Stimulated activated CD8-positive, alpha-beta memory T cell treated with anti-CD3 and anti-CD28 coated beads, Interleukin-7, amount 100 ng/mL, for 1 hour (primary cell): ENCODE data around the gene LDLRAD4.
A peak's percentile ranks its signal among the peaks of the same experiment; 100 is the strongest.

Source experiments
- DNase-seq, 2 donors: peaks; one replicate each; pipeline ENCODE4 v3.0.0-alpha.2; 2020; ENCODE audit warnings: low read depth in 2 of 2

LDLRAD4 gene

DNA sequence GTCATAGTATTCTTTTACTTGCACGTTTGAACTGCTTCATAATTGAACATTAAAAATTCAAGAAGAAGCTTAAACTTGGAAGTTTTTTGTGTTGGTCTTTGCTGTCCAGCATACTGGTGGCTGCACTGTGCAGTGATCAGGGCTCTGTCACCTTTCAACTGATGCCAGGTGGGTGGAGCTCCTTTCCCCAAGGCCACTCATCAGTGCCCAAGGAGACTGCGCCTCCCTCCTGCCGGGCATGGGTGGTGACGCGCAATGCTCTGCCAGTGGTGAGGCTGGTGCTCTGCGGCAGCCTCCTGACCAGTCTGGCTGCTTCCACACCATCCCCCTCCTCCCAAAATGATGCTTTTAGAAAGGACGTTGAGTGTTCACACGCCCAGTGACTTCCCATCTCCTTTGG, 16.0 kb upstream of the LDLRAD4 start:
- DNase-seq, result no peak

DNA sequence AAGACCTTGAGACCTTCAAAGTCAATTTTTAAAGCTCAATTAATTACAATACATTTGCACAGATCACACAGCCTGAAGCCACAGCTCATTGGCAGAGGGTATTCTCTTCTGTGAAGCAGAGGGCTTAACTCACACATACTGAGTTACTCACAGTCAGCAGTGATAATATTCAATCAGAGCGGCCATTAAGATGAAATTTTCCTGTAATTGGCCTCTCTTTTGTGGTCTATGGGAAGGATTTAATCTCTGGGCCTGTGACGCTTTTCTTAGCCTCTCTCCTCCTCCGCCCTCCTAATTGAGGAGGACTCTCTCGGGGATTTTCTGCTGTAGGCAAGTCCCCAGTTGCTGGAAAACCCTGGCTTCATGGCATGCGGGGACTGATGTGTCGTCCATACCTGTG, 12.3 kb upstream of the LDLRAD4 start:
- DNase-seq, result no peak

DNA sequence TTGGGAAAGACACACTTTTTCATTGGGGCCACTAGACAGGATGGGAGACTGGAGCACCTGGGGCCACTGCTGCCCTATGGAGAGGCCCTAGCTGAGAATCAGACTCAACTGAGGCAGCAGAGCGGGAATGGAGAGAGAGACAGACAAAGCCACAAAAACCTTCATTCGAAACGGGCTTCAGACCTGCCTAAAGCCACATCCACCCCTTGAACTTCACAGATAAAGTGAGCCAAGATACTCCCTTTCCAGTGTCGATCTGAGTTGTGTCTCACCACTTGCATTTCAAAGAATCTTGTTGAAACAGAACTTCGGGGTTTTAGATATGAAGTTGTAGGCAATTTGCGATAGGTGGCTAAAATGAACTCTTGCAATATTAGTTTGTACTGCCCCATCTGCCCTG, 11.3 kb upstream of the LDLRAD4 start:
- no peak for DNase-seq

DNA sequence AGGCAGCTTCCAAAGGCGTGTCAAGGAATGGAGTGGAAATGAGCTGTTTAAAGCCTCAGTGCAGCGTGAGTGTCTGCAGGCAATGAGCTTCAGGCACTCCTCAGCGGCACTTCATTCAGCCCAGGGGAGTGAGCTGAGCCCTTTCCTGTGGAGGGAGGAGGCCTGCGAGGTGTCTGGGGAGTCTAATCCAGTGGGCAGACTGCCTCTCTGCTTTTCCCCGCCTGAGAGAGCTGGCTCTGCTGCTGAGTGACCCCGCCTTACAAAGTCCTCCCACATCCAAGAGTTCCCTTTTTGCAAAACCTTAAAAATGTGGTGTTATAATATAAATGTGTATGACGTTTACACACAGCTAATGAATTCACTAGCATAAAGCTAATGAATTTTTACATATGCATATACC, 7.0 kb upstream of the LDLRAD4 start:
- DNase-seq, result no peak

DNA sequence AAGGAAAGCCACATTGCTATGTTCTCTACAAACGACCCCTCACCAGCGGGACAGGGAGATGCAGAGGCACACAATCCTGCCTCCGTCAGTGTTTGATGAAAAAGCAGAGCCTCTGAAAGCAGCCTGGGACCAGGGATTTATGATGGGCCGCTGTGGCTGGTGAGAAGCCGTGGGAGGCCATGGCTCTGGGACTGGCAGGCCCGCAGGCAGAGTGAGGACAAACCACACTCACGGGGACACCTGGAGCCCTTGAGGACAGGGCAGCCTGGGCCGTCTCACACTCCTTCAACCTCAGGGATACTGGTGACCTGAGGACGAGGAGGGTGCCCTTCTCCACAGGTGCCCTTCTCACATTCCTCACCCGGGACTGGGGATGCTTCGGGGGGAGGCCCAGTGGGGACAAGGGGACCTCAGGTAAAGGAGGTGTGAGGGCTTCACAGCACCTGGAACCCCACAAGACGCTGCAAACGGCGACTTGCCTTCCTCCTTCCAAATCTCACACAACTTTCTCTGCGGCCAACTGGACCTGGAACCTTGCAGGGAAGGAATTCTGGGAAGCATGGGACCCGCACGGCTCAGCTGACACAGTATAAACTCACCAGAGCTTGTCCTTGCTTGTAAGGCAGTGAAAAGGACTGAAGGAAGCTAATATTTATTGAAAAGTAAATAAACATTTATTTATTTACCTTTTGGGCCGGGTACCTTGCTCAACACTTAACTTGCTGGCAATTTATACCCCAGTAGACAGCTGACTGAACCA, 5.3 kb upstream of the LDLRAD4 start:
- DNase-seq, result no peak

DNA sequence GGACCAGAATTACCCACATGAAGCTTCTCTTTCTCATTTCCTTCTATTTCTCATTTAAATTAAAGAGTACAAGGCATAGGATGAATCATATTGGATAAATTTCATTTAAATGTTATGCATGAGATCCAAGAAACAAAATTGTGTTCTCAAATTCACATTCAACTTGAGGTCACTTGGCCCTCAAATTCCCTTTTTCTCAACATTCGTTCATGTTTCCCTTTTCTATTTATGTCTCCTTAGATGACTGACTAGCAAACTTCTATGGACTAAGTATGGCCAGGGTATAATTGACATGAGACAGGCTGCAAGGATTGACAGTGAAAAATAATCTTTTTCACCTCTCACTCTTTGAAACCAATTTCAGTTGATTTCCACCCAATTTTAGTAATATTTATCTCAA, 4.0 kb upstream of the LDLRAD4 start:
- DNase-seq, result no peak

DNA sequence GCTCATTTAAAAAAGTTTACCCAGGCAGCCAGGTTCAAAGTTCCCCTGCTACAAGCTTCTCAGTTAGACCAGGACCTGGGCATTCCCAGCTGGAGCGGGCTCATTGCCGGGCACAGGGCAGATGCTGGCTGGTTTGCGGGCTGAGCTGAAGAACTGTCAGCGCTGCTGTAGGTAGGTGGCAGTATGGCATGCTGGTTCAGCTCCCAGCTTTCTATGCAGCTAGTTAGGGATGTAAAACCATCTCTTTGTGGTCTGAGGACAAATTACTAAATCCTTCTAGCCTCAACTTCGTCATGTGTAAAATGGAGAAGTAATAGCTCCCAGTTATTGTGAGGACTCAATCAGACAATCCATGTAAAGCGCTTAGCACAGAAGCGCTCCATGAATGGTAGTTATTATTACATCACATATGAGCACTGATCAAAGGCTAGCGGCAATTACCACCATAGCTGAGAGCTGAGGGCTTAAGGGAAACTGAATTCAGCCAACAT, 2.4 kb upstream of the LDLRAD4 start:
- peak in 1 of 2 donors; percentile 18 for DNase-seq

DNA sequence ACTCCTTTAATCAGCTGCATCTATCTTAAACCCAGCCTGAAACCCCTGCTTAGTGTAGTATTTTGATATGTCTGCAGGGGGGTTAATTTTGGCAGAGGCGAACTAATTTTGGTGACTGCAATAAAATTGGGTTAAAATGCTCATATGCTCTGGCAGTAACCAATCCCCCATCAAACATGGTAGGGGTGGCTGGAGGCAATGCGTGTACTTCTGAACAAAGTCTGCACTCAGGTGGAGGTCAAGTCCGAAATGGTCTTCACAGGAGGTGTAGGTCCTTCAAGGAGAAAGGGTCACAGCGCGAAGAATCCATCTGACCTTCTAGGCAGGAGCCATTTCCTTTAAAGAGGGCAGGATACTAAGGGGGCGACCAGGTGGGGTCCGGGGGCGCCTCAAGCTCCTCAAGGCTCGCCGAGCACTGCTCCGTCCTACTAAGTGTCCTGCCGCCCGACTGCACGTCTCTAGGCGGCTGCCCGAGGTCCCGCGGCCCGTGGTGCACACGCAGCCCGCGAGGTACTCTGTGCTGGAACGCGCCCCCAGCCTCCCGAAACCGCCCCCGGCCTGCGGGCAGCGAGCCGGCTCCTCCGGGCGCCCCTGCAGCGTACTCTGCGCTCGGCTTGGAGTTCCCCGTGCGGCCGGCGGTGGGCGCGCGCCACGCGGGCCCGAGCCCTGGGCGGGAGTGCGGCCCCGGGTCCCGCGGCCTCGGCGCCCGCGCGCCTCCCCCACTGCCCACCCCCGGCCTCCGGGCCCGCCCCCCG, 1.7 kb upstream of the LDLRAD4 start:
- DNase-seq, result peak in 1 of 2 donors; percentile 2

DNA sequence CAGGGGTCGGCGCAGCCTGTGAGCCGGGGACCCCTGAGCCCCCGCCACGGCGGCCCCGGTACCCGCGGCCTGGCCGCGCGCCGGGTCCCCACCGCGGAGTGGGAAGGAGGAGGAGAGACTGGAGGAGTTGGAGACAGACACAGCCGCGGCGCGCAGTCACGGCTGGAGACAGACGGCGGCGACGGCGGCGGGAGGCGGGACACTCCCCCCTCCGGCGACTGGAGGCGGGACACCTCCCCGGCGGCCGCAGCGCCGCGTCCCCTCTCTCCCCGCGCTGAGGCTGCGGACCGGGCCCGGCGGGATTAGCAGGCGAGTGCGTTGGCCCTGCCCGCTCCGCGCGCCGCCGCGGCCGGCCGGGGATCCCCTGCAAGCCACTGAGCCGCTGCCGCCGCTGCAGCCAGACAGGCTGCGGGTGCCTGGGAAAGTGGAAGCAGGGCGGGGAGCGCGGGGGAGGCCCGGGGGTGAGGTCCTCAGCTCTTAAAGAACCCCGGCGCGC, 1.0 kb upstream of the LDLRAD4 start:
- peak; percentile 11 to 18 for DNase-seq

DNA sequence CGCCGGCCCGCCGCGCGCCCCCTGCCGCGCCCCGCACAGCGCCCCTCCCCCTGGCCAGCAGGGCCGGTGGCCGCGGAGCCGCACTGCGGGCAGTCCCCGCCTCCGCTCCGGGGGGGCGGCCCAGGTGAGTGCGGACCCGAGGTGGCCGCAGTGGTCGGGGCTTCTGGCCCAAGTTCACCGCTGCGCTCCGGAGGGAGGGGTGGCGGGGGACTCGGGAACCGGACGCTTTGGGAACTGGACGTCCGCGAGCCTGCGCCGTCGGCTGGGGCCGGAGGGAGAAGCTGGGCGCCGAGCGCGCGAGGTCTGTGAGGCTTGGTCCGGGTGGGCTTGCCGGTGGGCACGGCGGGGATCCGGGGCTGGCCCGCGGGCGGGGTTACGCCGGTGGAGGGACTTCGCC, 591 bp upstream of the LDLRAD4 start:
- DNase-seq, result no peak

DNA sequence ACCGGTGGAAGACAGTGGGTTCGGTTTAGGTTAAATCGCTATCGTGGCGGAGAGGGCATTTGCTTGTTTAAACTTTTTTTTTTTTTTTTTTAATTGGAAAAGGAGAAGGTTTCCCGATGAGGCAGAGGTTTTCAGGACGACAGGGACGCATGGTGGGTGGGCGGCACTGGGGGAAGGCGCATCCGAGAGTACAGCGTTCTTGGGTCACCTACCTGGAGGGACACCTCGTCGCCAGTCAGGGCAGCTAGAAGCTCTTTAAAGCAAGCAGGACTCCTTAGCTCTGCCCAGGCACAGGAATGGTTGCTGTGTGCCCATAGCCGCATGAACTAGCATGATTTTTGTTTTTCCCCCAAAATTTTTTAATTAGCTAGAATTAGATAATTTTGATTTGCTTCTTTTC, 437 bp downstream of the LDLRAD4 start:
- DNase-seq, result no peak

DNA sequence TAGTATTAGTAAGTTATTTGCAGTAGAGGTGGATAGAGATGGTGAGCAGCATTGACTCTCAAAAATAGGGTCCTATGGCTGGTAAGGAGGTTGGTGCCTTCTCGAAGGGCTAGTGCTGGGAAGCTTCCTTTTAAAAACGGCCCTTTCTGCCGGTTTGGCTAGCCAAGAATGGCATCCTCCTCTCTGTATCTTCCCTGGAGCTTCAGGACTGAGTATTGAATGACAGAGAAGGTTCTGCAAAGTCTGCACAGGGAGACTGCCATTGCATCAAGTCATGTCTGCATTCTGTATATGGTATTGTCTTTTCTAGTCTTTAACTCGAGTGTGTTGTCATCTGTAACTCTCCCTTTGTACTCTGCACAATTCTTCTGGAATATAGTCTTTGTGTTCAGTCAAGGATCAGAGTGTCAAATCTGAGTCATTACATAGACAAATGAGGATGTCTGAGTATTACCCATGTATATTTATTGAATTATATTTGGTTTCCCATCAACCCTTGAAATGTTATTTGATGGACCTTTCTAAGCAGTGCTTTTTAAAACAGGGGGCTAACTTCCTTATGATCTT, 1.1 kb downstream of the LDLRAD4 start:
- DNase-seq, result no peak

DNA sequence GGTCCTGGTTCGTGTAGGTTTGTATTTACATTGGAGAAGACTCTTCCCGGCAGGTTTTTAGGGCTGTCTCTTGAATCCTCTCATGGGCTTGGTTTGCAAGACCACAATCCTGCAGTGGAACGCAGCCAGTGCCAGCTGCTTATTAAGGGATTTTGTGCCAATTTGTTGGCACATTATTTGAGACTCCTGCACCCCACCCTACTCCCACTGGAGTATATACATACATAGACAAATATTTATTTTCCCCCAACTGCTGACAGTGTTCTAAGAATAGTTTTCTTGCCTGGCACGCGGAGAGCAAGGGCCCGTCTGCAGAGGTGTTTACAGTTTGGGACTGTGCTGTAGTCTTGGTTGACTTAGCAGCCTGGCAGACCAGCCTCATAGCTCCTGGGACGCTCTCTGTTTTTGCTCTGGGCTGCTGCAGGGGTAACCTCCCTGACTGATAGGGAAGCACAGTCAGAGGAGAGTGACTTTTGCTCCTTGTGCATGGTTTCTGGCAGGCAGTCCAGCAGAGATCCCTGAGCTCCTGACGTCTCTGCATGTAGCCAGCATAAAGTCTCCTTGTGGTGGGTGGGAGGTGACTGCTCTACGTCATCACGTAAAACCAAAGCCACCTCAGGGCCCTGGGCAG, 1.9 kb downstream of the LDLRAD4 start:
- DNase-seq, result no peak

DNA sequence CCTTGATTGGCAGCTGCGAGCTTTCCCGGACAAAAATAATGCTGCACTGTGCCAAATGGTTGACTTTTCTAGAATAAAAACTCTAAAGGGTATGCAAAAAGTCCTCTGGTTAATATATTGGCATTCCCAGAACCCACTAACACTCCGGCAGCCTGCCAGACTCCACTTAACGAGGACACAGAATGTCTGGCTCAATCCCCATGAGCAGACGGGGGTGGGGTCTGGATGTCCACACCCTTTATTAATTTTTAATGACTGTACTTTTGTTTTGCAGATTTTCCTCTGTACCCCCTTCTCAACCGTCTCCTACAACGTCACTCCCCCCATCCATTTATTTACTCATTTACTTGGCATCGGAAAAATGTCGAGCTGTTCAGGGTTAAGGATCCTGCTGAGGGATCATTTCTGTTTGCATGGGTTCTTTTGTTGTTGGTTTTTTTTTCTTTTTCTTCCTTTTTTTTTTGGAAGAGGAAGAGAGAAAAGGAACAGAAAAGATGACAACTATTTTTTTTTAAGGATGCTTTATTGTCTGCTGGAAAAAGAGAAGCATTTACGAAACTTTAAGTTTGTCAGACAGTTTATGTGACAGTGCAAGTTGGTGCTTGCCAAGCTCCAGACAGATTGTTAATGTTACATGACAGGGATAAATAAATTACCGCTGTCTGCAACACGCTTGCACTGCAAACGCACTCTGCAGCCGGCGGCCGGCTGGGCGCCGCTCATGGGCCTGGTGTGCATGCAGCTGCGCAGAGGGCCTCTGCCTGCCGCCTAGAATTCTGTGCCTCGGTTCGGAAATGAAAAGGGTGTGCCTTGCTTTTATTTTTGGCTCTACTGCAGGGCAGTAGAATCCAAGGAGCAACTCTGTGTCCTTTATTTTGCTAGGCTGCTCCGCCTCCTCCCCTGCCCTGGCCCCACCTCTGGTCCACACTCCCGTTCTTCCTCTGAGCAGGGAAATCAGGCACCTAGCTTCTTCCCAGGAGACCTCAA, 3.6 kb downstream of the LDLRAD4 start:
- DNase-seq, result no peak

DNA sequence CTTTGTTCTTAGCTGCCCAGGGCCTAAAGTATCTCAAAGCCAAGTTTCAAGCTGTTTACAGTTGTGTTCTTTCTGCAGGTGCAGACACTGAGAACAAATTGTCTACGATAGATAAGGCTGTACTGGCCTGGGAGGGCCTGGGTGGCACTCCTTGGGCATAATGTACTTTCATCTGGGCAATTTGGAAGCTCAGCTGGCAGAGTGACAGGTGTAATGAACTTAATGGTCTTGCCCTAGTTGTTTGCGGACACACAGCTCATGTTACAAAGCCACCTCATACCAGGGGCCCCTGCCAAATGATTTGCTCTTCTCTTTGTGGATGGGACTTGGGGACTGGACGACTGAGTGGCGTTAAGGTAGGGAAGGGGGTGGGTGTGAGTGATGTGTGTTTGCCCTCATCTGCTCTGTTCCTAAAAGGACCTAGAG, 4.3 kb downstream of the LDLRAD4 start:
- no peak for DNase-seq

DNA sequence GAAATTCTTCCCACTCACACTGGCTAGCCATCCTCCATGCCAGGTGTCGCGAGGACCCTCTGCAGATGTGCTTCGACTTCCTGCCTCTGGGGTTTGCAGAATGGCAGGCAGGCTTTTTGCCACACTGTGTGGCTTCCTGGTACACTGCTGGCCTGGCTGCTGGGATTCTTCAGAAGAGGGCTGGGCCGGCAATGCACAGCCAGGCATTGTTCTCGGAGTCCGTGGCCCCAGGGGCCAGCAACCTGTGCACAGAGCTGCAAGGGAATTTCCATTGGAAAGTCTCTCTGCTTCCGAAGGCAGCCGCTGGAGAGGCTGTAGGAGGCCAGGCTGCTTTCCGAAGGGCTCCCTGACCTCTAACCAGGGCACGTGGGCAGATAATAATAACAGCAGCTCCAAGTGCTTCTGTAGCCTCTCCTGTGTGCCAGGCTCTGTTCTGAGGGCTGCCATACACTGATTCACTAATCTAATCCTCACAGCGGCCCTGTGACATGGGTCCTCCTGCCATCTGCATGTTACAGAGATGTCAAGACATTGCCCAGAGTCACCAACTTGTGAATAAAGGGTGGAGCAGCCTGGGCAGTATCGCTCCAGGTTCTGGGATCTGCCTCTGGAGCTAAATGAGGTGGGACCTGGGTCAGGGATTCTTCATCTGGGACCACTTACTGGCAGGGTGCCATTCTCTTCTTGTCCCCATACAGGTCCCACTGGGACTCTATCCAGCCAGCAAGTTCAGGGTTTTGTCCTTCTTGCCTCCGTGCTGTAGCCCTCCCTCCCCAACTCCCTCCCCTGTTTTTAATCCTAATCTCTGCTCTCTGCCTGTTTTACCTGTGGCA, 5.0 kb downstream of the LDLRAD4 start:
- no peak for DNase-seq

DNA sequence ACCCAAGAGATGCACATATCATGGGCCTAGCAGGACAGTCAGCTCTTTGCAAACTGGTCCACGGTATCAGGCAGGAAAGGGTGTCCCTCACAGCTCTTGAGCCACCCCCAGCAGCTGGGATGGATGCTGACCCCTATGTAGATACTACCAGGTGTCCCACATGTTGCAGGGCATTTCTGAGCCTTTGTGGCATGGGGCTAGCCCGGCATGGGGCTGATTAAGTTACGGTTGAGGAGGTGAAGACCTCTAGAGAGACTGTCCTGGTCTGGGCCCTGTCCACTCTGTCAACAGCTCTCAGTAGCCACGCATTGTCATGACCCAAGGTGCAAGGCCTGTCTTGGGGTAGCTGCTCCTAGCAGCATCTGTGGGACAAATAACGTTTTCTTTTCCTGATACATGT, 6.7 kb downstream of the LDLRAD4 start:
- DNase-seq, result no peak

DNA sequence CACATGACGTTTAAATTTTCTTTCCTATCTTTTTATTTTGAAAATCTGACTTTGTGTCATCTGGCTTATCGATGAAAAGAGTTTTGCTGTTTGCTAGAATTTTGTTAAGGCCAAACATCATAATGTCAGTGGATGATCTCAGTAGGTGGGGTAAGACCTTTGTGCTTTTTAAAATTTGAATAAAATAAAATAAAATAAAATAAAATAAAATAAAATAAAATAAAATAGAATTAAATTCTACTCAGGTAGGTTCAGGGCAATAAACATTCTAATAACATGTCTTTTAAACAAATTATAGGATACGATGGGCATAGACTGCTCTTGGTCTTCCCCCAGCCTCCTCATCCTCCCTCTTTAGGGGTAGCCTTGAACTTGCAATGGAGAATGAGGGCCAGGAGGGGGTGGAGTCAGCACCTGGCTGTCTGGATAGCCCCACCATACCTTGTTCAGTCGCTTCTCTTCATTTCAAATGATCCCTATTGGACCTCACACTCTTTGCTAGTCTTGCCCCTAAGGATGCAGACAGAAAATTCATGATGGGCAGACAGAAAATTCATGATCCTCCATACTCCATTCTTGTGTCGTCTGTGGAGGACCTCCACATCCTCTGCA, 8.1 kb downstream of the LDLRAD4 start:
- no peak for DNase-seq

DNA sequence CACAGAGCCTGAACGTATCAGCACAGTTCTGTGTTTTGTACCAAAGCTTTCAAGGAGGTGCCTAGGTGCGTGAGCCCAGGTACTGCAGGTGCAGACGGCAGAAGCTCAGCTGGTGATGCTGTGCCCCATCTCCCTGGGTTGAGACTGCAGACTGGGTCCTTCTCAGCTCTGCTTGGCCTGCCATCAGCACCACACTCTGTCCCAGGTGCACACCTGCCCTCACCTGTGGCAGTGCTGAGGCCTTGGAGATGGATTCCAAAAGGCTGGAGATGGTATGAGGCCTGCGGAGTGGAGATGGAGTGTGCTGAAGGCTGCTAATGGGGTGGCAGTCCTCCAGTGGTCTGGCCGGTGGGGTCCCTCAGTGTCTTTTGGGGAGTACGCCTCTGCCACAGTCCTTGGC, 9.3 kb downstream of the LDLRAD4 start:
- no peak for DNase-seq
